SHP77 (cell line): ENCODE data around the gene VNN1.

Experiments
- DNase-seq, 2 experiments: peaks; one replicate each; lab custom pipeline; 2025; lab: John Stamatoyannopoulos, UW

VNN1 gene

GRCh38 chr6:132713352-132714134, at the start of gene VNN1:
Gene VNN1 (minus strand): TSS chr6:132714055. CDS start chr6:132714035, 20 bp downstream.
- no peak for DNase-seq

DNA sequence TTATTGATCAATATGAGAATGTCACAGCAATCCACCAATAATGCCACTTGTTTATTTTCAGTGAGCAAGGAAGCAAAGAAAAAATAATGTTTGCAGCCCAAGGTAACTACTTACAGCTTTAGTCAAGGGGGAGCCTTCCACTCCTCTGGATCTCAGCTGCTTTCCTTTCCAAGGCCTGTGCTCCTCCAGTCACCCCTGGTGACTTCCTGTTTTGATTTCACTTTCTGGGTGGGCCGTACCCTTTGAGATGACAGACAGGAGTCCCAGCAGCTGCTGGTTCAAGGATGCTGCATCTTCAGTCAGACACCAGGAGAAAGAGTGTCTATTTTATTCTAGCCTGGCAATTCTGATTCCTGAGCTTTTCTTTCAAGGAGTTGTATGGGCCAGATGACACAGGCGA, 49.4 kb upstream of the VNN1 start:
- no peak for DNase-seq

GRCh38 chr6:132760256-132760655, 46.4 kb upstream of the VNN1 start:
- no peak for DNase-seq

DNA sequence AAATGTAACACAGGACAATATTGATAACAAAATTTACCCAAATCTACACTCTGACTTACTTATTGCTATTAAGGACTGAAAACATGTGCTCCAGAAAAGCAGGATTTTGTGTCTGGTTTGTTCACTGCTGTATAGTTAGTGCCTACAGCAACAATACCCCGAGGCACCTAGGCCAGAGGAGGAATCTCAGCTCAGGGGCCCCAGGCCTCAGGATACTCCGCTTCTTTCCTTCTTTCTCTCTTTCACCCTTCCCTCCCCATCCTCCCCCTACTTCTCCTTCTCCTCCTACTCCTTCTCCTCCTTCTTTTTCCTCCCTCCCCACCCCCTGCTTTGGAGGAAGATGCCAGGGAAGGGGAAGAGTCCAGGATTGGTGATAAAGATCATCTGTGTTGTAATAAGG, 44.8 kb upstream of the VNN1 start:
- no peak for DNase-seq

GRCh38 chr6:132752255-132752654, 38.4 kb upstream of the VNN1 start:
- DNase-seq, result no peak

DNA sequence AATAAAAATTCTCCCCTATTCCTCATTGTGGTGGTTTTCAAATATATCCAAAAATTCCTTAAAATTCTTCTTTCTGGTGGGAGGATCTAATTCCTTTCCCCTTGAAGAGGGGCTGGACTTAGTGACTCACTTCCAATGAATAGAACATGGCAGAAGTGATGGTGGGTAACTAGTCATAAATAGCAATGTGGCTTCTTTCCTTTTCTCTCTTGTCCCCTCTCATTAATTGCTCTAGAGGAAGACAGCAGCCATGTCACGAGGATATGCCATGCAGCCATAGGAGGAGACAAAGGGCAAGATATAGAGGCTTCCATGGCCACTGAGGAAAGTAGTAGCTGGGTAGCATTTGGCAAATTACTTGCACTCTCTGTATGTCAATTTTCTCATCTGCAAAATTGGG, 38.0 kb upstream of the VNN1 start:
- no peak for DNase-seq

GRCh38 chr6:132751306-132751705, 37.5 kb upstream of the VNN1 start:
- no peak for DNase-seq

DNA sequence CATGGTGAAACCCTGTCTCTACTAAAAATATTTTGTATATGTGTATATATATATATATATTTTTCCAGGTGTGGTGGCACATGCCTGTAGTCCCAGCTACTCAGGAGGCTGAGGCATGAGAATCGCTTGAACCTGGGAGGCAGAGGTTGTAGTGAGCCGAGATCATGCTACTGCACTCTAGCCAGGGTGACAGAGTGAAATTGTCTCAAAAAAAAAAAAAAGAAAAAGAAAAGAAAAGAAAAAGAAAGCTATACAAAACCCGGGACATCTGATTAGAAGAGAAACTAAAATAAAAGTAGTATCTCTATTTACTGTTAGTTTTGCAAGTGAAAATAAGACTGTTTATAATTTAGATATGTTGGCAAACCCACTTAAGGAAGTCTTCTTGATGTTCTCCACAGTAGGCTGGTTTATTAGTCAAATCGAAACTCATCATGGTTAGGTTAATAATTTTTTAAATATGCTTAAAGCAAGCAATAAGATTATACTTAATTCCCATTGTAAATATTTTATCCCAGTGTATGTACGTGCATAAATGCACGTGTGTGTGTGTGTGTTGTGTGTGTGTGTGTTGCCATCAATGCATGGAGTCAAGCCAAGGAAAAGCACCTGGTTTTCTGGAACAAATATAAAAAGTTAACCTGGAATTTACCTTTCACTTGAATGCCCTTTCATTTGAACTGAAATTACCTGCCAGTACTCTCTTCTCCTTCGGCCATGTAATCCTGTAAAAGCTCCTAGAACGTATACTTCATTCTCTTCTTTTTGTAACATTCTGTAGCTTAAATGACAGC, 36.8 kb upstream of the VNN1 start:
- no peak for DNase-seq

DNA sequence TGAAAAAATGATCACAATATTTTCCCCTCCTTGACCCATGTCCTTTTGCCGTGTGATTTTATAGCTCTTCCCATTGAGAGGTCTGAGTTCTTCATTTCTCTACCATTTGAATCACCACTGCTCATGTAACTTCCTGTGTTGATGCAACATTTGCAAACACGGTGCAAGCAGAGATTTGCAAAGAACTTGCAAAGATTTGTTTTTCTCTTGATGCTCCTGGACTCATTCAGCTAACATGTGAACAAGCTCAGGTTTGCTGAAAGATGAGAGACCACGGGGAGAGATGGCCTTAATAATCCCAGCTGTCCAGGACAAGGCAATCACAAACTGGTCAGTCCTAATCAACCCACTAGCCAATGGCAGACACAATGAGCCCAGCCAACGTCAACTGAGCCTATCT, 35.3 kb upstream of the VNN1 start:
- DNase-seq, result no peak

DNA sequence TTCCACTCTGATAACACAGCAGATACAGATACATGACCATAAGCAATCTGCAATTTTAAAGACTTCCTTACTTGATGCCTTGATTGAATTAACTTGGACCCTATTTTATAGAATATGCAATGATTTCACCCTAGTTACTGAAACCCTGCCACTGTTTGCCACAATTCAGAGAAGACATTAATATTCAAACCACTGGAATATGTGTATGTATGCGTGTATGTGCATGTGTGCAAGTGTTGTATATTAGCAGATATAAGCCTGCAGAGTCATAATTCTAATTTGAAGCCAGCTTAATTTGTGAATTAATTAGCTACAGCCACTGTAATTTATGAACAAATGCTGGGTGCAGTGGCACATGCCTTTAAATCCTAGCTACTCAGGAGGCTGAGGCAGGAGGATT, 34.6 kb upstream of the VNN1 start:
- DNase-seq, result no peak

GRCh38 chr6:132746048-132746447, 32.2 kb upstream of the VNN1 start:
- no peak for DNase-seq

DNA sequence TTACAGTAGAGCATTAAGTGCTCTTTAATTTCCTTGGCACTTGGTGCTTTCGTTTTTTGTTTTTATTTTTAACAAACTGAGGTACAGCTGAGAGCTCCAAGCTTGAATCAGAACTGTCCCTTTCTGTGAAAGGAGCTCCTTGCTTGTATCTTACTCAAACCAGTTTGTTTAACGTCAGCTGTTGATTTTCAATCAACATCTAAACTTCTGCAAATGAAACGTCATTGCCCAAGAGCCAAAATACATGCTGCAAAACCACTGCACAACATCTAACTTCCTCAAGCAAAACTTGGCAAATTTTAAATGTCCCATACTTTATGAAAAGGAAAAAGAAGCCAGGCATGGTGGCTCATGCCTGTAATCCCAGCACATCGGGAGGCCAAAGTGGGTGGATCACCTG, 28.6 kb upstream of the VNN1 start:
- no peak for DNase-seq

GRCh38 chr6:132741281-132741680, 27.4 kb upstream of the VNN1 start:
- DNase-seq, result no peak

GRCh38 chr6:132736239-132736638, 22.4 kb upstream of the VNN1 start:
- no peak for DNase-seq

GRCh38 chr6:132734694-132735236, 20.9 kb upstream of the VNN1 start:
- no peak for DNase-seq

DNA sequence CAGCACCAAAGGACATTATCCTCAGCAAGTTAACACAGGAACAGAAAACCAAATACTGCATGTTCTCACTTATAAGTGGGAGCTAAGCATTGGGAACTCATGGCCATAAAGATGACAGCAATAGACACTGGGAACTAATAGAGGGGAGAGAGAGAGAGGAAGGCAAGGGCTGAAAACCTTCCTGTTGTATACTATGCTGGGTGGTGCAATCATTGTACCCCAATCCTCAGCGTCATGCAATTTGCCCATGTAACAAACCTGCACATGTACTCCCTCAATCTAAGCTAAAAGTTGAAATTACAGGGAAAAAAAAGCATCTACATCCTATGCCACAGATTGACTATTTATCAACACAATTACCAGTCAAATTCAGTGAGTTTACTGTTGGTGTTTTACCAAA, 20.0 kb upstream of the VNN1 start:
- no peak for DNase-seq

GRCh38 chr6:132733283-132733682, 19.4 kb upstream of the VNN1 start:
- no peak for DNase-seq

DNA sequence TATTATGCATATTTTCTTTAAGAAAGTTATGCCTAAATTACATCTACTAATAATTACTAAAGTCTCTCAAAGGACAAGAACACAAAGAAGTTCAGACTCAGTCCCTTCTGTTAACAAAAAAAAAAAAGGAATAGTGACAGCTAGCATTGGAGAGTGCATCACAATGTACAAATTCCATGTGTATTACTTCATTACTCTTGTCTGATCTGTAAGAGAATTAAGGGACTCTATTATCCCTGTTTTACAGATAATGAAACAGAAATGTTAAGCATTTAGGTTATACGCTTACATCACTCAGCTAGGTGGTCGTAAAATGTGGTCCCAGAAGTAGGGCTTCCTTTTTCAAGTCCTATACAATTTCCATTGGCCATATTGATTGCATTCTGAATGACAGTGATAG, 17.2 kb upstream of the VNN1 start:
- no peak for DNase-seq

DNA sequence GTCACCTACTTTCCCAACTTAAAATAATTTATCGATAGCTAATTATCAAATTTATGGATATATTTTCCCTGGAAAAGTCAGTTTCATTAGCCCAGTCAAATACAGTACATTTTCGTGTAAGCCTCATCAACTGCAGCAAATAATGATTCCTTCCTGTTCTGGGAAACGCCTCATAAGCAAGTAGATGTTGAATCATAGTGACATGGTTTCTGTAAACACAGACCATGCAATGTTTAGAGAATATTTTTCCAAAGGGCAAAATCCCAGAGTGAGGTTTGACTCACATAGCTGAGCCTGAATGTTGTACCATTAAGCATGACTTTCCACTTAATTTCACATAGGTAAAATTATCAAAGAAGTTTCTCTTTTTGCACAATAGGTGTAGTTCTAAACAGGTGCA, 16.7 kb upstream of the VNN1 start:
- DNase-seq, result no peak

- no peak for DNase-seq
Observed at GRCh38 chr6:132728616-132729015, 14.8 kb upstream of the VNN1 start.

- DNase-seq, result no peak
Observed at GRCh38 chr6:132726608-132726975, 12.7 kb upstream of the VNN1 start.

DNA sequence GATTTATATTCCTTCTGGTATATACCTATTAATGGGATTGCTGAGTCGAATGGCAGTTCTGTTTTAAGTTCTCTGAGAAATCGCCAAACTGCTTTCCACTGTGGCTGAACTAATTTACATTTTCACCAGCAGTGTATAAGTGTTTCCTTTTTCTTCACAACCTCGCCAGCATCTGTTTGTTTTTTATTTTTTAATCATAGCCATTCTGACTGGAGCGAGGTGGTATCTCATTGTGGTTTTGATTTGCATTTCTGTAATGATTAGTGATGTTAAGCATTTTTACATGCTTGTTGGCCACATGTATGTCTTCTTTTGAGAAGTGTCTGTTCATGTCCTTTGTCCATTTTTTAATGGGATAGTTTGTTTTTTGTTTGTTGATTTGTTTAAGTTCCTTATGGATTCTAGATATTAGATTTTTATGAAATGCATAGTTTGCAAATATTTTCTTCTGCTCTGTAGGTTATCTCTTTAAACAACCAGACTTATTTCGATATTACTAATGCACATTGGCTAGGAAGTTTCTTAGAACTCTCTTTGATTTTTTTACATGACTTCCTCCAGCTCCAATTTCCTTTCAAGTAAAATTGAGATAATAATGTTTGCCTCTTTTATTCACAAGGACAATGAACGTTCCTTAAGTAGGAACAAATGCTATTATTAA, 12.2 kb upstream of the VNN1 start:
- no peak for DNase-seq

DNA sequence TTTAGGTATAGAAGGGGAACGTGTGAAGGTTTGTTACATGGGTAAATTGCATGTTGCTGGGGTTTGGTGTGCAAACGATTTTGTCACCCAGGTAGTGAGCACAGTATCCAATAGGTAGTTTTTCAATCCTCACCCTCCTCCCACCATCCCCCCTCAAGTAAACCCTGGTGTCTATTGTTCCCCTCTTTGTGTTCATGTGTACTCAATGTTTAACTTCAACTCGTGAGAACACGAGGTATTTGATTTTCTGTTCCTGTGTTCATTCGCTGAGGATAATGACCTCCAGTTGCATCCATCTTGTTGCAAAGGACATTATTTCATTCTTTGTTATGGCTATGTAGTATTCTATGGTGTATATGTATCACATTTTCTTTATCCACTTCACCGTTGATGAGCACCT, 11.6 kb upstream of the VNN1 start:
- no peak for DNase-seq
